HG02759 (cell line): ENCODE data around the gene MICAL3.

ENCODE experiments used
- ATAC-seq: cut with Tn5 transposase; IDR thresholded peaks from one replicate; pipeline ENCODE4 v1.9.1; 2021; ENCODE audit warnings: mild to moderate bottlenecking, moderate library complexity; ENCODE audit not compliant: unreplicated experiment

MICAL3 gene

DNA sequence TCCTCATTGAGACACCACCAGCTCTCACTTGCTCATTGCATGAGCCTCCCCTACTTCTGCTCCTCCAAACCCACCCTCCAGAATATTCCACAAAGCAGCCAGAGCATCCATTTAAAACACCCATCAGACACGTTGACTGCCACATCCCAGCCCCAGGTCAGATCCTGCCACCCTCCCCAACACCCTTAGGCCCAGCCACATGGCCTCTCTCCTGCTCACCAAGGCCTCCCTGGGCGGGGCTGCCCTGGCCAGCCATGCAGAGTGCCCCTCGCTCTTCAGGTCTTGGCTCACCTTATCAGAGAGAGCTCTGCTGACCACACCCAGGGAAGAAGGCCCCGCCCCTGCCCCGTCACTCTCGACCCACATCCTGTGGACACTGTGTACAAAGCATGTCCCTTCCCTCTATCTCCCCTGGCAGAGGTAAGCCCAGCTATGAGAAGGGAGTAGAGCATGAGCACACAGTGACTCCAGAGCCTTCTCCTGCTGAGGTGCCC is 106.8 kb downstream of the MICAL3 start:
- ATAC-seq, result no peak

DNA sequence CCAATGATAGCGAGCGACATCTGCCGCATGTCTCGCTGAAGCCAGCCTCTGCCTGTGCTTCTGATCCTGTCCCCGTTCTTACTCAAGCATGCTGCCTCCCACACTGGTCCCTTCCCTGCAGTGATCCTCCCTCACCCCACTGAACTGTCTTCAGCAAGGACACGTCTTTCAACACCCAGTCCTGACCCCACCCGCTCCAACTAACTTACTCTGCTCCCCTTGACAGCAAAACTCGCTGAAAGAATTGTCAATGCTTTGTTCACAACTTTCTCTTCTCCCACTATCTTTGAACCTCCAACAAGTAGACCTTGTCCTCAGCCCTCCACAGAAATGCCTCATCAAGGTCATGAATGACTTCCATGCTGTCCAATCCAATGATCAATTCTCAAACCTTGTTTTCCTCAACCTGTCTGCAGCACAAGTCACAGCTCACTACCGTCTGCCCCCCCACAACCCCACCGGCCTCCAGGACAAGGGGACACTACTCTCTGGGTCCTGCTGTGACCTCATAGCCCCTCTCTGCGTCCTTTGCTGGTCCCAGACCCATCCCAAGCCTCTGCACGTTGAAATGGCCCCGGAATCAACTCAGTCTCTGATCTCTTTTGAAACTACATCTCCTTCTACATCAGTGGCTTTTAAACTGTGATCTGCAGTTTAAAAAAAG is 108.0 kb downstream of the MICAL3 start:
- no peak for ATAC-seq

DNA sequence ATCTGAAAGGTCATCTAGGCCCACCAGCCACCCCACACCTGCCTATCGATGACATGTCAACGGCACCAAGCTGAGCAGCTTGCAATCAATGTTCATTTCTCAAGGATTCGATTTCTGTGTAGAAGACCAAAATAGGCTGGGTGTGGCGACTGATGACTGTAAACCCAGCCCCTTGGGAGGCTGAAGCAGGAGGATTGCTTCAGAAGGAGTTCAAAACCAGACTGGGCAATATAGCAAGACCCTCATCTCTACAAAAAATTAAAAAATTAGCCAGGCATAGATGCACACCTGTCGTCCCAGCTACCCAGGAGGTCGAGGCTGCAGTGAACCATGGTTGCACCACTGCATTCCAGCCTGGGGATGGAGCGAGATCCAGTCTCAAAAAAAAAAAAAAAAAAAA is 108.7 kb downstream of the MICAL3 start:
- no peak for ATAC-seq

DNA sequence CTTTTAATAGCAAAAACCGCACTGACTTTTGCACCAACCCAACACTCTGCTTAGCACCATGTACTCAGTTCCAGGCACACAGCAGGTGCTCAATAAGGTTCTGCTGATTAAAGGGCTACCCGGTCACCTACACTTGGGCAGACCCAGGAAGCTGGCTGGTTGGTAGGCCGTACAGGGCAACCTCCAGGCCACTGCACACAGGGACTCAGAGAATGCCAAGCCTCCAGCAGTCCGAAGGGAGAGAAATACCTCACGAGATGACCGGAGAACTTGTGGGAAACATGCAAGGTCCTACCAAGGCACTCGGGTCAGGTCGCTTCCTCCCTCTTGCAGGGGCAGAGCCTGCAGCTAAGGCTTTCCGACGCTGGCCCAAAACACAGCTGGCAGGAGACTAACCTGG is 109.2 kb downstream of the MICAL3 start:
- no peak for ATAC-seq

DNA sequence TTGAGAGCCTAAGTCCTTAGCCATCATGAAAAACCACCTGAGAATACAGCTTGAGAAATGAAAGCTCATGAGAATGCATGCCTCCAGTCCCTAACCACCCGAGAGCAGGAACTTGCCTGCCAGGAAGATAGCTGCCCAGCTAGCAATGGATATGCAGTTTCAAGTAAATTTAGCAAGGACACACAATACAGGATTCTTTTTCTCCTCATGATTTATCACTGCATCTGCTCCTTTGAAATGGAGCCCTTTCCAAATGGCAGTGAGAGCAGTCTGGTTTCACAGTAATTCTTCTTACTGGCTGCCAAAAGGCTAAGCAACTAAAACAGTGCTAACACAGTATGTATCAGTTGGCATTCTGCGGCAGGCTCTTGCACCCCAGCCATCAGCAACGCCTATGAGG is 109.9 kb downstream of the MICAL3 start:
- no peak for ATAC-seq

DNA sequence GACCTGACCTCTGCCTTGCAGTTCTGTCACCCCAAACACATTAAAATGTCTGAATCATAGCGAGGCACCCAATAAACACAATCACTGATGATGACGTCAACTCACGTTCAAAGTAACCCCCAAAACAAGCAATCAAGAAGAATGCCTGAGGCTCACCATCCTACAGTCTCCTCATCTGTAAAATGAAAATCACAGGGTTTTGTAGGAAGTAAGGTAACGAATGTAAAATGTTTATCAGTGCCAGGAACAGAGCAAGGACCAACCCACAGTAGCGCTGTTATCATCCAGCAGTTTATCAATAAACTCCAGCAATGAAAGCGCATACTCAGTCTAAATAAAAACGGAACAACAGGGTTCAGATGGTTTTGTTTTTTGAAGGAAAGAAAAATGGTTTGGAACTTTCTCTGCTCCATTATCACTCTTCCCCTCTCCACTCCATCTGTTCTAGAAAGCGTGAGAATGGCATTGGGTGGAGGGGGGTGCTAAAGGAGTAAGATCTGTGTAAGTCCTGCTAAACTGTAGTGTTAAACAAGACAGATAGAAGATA is 110.5 kb downstream of the MICAL3 start:
- ATAC-seq, result no peak

DNA sequence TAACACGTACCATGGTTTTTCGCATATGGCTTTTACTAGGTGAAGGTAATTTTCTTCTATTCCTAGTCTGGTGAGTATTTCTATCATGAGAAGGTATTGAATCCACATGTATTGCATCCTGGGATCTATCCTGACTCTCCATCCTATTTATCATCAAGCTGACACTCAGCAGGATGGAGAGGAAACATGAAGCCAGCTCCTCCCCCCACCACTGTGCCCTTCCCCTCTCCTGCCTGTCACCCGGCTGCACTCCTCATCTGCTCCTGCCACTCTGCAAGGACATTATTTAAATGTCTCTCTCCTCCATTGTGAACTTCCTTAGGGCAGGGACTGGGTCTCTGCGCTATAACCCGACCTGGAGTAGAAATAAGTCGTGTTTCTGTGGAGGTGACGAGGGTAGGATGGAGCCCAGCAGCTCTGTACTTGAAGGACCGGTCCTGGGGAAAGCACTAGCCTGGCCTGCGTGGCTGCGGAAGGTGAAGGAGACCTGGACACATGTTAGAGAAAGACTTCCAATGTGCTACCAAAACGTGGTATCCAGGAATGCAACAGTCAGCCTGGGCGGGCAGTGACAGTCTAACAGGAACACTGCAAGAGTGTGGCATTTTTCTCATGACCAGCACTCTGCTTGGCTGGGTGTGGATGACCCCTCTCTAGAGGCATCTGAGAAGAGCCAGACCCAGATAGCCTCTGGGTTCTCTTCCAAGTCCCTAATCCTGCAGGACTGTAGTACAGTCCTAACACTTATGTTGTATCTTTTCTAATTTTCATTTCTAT is 111.2 kb downstream of the MICAL3 start:
- ATAC-seq, result no peak

DNA sequence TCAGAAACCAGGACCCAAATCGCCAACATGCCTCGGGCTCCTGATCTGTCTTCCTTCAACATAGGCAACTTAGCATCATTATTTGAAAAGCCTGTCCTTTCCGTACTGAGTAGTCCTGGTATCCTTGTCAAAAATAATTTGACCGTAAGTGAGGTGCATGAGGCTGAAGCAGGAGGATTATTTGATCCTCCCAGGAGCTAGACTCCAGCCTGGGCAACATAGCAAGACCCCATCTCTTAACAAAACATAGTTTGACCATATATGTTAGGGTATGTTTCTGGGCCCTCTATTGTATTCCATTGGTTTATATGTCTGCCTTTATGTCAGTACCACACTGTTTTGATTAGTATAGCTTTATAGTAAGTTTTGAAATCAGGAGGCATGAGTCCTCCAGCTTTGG is 112.5 kb downstream of the MICAL3 start:
- no peak for ATAC-seq

DNA sequence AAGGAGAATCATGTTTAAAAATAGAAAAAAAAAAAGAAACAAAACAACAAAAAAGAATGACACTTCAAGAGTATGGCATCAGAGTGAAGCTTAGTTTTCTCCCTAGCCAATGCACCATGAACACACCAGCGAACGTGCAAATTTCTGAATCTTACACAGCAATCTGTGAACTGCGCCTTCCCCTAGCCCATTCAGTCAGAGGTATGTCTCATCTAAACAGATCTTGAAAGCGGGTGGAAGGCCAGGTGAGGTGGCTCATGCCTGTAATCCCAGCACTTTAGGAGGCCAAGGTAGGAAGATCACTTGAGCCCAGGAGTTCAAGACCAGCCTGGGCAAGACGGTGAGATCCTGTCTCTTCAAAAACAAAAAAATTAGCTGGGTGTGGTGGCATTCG is 113.1 kb downstream of the MICAL3 start:
- no peak for ATAC-seq

DNA sequence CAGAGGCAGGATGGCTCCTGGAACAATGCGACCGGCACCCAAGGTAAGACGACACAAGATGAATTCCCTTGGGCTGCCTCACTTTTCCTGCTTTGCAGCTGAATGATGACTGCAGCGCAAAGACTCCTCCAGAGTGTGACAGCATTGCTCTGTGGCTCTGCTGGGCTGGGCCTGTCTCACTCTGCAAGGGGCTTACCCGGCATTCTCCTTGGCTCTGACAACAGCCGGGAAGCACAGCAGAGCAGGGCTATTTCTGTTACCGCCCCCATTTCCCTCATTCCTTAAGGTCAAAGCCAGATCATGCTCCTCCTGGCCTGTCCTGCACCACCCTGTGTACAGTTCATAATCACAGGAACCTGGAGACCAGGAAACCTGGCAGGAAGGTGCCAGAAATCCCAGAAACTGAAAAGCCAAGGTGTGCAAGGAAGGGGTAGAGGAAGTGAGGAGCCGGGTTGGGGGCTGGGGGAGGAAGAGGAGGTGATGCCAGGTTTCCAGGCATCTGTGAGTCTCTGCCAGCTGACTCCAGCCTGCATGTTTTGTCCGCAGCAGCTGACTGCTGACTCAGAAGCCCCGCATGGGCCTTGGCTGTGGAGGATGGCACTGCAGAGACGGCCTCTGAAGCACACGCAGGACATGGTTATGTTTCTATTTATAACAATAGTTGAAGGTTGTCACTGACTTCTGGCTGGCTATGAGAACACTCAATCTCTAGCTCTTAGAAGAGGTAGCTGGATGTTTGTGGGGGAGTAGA is 113.6 kb downstream of the MICAL3 start:
- ATAC-seq, result no peak

DNA sequence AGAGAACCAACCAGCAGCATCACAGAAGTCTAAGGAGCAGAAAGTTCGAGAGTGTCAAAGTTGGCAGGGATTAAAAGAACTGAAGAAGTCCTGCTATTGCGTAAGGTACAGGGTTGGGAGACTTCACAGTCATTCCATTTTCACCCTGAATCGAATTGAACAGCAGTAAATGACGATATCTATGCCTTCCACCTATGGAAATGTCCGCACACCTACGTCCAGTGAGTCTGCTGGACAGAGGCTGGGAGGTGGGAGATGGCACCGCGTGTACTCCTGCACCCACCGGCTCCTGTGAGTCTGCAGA is 116.7 kb downstream of the MICAL3 start:
- ATAC-seq, result no peak

DNA sequence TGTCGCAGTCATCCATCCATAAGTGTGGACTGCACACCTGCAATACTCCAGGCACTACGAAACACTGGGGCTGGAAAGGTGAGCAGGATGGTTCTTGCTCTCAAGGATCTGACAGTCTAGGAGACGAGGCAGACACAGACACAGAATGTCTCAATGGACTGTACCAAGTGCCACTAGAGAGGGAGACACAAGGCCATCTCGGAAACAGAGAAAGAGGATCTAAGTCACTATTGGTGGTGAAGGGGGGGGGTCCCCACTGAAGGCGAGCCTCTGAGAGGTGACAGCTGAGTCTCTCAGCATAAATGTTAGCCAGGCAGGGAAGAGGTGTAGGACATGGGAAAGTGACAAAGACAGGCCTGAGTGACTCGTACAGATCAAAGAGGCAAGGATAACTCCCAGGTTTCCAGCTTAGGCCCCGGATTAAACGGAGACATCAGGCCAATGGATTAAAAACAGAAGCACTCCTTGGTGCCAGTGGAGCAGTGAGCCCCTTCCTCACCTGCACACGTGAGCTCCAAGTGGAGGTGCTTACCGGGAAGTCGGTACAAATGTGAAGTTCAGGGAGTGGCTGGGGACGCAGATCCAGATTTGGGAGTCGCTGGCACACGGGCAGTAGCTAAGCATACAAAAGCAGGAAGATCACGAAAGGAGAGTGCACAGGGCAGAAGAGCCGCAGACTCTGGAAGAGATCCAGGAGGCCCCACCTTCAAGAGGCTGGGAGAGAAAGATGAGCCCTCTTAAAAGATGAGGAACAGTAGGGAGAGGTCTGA is 117.2 kb downstream of the MICAL3 start:
- no peak for ATAC-seq

DNA sequence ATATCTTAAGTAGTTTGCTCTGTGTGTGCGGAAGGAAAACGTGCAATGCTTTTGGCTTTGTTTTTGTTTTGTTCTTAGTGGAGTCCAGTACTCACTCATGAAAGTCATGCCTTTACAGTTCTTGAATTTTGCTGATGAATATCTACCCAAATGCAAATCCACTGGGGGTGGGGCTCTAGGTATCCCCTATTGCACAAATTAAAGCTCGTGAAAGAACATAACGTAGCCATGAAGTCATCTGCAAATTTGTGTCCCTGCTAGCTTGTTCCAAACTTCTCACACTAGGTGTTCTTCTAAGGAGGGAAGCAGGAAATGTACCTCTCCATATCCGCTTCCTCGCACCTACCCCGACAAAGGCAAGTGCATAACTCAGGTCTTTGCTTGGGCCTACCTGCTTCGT is 118.9 kb downstream of the MICAL3 start:
- no peak for ATAC-seq

DNA sequence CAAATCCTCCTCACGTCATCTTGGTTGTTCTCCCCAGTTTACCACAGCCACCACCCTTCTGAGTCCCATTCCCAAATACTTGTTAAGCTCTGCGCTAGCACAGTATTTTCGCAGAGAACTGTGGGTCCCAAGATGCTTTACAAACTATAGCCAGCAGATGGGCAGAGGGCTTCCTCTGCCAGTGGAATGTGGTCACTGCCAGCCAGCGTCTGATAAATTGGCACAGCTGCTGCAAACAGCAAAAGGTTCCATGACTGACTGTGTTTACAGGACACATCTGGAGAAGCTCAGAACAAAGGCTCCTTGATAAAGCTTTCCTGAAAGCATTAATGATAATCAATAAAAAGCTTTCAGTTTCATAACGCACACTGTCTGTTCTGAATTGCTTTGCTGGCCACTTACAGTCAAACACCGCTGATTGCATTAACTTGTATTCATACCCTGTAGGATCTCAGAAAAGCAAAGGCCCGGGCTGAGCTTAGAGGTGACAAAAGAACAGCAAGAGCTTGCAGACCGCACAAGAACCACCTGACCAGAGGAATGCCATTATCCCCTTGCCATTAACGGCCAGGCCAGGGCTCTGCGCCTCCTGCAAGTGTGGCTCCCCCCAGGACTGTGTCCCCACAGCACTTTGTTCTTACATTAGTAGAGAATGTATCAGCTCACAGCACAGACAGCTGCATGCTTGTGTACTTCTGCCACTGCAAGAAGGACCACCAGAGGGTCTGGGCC is 120.6 kb downstream of the MICAL3 start:
- no peak for ATAC-seq

DNA sequence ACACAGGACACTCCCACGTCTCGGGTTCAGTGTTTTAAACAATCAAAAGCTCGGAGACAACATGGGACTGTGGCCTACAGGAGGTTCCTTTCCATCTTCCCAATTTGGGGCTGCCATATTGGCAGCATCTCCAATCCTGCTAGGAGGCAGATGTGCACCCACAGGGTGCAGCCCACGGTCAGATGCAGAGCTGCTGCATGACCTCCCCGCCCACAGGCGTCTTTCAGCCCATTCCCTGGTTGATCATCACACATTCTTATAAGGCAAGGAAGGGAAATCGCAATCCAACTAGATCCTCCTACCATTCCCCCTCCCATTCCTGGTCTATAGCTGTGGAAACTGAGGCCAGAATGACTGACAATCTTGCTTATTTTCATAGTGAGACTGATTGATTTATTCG is 121.4 kb downstream of the MICAL3 start:
- no peak for ATAC-seq

DNA sequence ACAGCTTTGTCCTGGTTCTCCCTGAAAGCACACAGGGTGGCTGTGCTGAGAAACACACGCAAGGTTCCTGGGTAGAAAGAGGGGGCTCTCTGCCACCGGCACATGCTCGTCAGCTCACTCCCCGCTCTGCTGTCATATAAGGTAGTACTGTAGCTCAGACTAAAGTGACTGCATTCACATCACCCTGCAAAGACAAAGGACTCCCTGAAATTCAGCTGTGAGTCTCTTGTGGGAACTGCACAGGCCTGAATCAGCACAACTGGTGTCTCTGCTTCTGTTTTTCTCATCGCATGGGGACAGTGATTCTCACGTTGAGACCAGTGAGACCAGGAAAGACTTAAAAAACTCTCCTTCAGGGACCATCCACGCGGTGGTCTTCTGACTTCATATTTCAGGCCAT is 126.0 kb downstream of the MICAL3 start:
- ATAC-seq, result no peak

DNA sequence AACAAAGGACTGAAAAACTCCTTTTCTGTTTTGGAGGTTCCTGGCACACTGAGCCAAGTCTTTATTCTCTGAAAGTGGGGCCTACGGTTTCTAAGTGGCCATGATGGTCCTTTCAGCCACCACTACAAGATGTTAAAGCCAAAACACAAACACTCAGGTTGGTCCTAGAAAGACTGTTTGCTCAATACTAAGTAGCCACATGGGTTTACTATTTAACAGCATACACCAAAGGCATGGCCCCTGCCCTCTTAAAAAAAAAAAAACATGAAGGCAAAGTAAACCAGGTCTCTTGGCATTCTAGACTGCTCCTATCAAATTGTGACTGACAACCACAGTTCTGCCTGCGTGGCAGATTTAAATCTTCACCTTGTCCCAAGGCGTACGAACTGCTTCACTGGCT is 126.5 kb downstream of the MICAL3 start:
- ATAC-seq, result no peak

DNA sequence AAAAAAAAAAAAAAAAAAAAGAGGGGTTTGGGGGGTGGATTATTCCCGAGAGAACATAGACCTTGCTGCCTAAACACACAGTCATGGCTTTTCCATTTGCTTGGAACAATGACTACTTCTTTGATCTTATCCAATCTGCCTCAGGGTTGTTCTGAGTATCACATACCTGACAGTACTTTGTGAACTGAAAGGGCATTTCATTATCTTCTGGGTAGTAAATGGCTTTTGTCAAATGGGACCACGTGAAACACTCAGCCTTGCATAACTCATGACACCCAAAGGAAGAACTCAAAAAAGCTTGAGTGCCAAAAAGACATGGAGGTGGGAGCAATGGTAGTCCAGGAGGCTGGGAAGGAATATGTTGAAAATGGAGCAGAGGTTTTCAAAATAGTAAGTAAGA is 126.9 kb downstream of the MICAL3 start:
- ATAC-seq, result no peak

DNA sequence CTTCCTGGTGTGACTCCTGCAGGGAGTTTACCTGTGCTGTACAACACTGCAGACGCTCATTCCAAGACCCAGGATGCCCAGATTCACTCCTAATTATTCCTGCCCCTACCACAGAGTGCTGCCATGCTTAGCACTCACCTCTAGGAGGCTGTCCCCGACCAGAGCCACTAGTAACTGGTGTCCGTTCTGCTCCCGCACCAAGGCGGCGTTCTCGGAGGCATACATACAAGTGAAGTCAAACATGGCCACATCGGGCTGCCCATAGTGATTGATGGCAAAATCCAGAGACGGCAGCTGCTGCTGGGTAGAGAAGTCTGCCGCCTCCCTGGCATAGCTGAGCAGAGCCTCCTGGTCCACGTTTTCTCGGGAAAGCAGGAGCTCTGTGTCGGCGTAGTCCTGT is 127.8 kb downstream of the MICAL3 start:
- ATAC-seq, result no peak

DNA sequence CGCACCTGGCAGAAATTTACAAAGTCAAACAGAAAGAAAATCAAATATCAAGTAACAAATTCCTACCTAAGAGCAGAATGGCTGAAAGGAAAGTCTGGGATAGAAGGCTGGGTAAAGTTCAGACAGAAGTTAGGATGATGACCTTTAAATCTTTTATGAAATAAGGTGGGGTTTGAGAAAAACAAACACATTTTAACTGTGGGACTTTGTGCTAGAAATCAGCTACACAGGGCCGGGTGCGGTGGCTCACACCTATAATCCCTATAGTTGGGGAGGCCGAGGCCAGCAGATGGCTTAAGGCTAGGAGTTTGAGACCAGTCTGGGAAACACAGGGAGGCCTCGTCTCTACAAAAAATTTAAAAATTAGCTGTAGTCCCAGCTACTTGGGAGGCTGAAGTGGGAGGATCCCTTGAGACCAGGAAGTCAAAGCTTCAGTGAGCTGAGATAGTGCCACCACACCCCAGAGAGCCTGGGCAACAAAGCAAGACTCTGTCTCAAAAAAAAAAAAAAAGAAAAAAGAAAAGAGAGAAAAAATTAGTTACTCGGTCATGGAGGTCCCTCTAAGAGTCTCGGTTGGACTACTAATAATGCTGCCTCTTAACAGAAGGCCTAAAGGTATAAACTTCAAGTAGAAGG is 130.3 kb downstream of the MICAL3 start:
- ATAC-seq, result no peak
